ENCODE measurements around the gene STMND1.

Gene STMND1

GRCh38 chr6:17165383-17165782, 63.5 kb downstream of the STMND1 start:
- Histone ChIP-seq H3K4me3 (replicated peaks; ENCODE audit: insufficient read depth, low read length) (no peak overlapping the region), H3K27me3 (ENCODE audit: insufficient read depth, poor library complexity, severe bottlenecking) (no peaks in the 10 kb centered on the region), H3K27ac (replicated peaks) (no peak overlapping the region)
- DNase-seq (ENCODE audit: low read depth in 1 of 2, low spot score in 1 of 2), result no peak
- no peak for TF ChIP-seq REST (IDR thresholded peaks at IDR 0.05; ENCODE audit: insufficient replicate concordance, low read depth)
- TF ChIP-seq CTCF (IDR thresholded peaks at IDR 0.05; ENCODE audit: insufficient read depth, low read length), result no peak
- no peak for TF ChIP-seq POLR2AphosphoS5 (IDR thresholded peaks at IDR 0.05; ENCODE audit: low read depth)
- TF ChIP-seq GABPA (IDR thresholded peaks at IDR 0.05; ENCODE audit: low read depth), result no peak
- TF ChIP-seq SPI1 (IDR thresholded peaks at IDR 0.05; ENCODE audit: borderline replicate concordance, low read depth), result no peak

GRCh38 chr6:17167327-17167979, 65.6 kb downstream of the STMND1 start:
- peak in 1 of 2 experiments; percentile 7 for DNase-seq (ENCODE audit: low read depth in 1 of 2, low spot score in 1 of 2)
- no peak overlapping the region for H3K4me3 ChIP-seq (replicated peaks; ENCODE audit: insufficient read depth, low read length)
- no peaks in the 10 kb centered on the region for H3K27me3 ChIP-seq (ENCODE audit: insufficient read depth, poor library complexity, severe bottlenecking)
- no peak overlapping the region for H3K27ac ChIP-seq (replicated peaks)
- no peak for TF ChIP-seq CTCF (IDR thresholded peaks at IDR 0.05; ENCODE audit: insufficient read depth, low read length)
- TF ChIP-seq REST (IDR thresholded peaks at IDR 0.05; ENCODE audit: insufficient replicate concordance, low read depth), result no peak
- TF ChIP-seq SPI1 (IDR thresholded peaks at IDR 0.05; ENCODE audit: borderline replicate concordance, low read depth), result no peak
- TF ChIP-seq POLR2AphosphoS5 (IDR thresholded peaks at IDR 0.05; ENCODE audit: low read depth), result no peak

- no peak for DNase-seq (ENCODE audit: low read depth in 1 of 2, low spot score in 1 of 2)
- no peaks in the 10 kb centered on the region for H3K27me3 ChIP-seq (ENCODE audit: insufficient read depth, poor library complexity, severe bottlenecking)
- no peak overlapping the region for H3K4me3 ChIP-seq (replicated peaks; ENCODE audit: insufficient read depth, low read length)
- no peak overlapping the region for H3K27ac ChIP-seq (replicated peaks)
- no peak for TF ChIP-seq REST (IDR thresholded peaks at IDR 0.05; ENCODE audit: insufficient replicate concordance, low read depth)
- no peak for TF ChIP-seq GABPA (IDR thresholded peaks at IDR 0.05; ENCODE audit: low read depth)
Observed at GRCh38 chr6:17169291-17169690, 67.4 kb downstream of the STMND1 start.

All from HL-60 (cell line).